Measurements from ENCODE around the gene HCN2. TPM values are rescaled to one million over a fixed set of nuclear protein-coding genes. Genes with fewer than 3 reads are reported as not detected.
A peak's percentile ranks its signal among the peaks of the same experiment; 100 is the strongest.

HCN2 gene
- total and polyA plus RNA-seq, 2 of the 8 experiments (the other 6 are each of a cell fraction or from before 2014, with no cell fraction given): 1.0 to 4.0 TPM

GRCh38 chr19:640161-640558 lies 50.5 kb downstream of the HCN2 start:
- H3K9me3 ChIP-seq (ENCODE audit: insufficient read depth in 2 of 2, low read depth in 1 of 2, low read length in 1 of 2): no peaks in the 10 kb centered on the region
- no peak overlapping the region for H2BK120ac ChIP-seq (replicated peaks; ENCODE audit: low read depth, low read length)
- WGBS, 2 experiments (ENCODE audit: extremely low coverage in 1 of 2, insufficient coverage in 1 of 2, insufficient read length in 1 of 2, insufficient replicate concordance in 2 of 2, low coverage in 1 of 2, low lambda C conversion rate in 2 of 2, missing lambda C conversion rate in 1 of 2): 70% methylated on average over 7 of the region's 25 CpGs; no CpG with 5 or more reads in 1 of the 2 experiments
- H2BK5ac ChIP-seq (ENCODE audit: low read depth, low read length): no peak overlapping the region
- peaks cover 0 to 4% (median under 1%) of the 10 kb centered on the region in 4 experiments; a peak in 2 of 7 replicates for H3K4me1 ChIP-seq (replicated peaks in 1 of 4; ENCODE audit: control insufficient read depth in 3 of 4, insufficient read depth in 4 of 4, low read length in 3 of 4)
- no peak overlapping the region for H3K27ac ChIP-seq (ENCODE audit: low read depth, low read length)
- H4K8ac ChIP-seq (ENCODE audit: extremely low read depth, insufficient read depth, low read length): peak overlapping the region; percentile 25
- H2BK12ac ChIP-seq (ENCODE audit: low read depth, low read length): no peak overlapping the region
- H3K36me3 ChIP-seq (ENCODE audit: control insufficient read depth in 2 of 4, insufficient read depth in 4 of 4, low read length in 3 of 4): peaks cover 0 to 7% (median 0%) of the 10 kb centered on the region in 4 experiments; a peak in 1 of 8 replicates
- ChIA-PET POLR2A (ENCODE audit: partially characterized antibody) (interaction anchor here (1.3 kb wide), 1 partner anchor 10 kb away, joined by 4 read pairs; no protein-coding TSS in a partner anchor), CTCF (ENCODE audit: partially characterized antibody) (interaction anchor here (0.6 kb wide), 1 partner anchor 12 kb away, joined by 3 read pairs; no protein-coding TSS in a partner anchor)
- H4K20me1 ChIP-seq (replicated peaks in 1 of 2; ENCODE audit: control insufficient read depth in 1 of 2, insufficient read depth in 2 of 2, low read length in 2 of 2): peaks cover 5% of the 10 kb centered on the region in 2 experiments
- DNase-seq (ENCODE audit: low read depth in 1 of 2, low spot score in 2 of 2): no peak
- TF ChIP-seq KDM1A (IDR thresholded peaks at IDR 0.05; ENCODE audit: borderline replicate concordance, low read length) (peak; percentile 76; the same call in 1 of the 2 replicates), BRCA1 (IDR thresholded peaks at IDR 0.05; ENCODE audit: low read depth, low read length) (no peak)
- no peak overlapping the region for H4K5ac ChIP-seq (ENCODE audit: insufficient read length, low read depth, low read length)
- H3K79me2 ChIP-seq (ENCODE audit: control insufficient read depth in 1 of 2, insufficient read depth in 2 of 2, low read length in 2 of 2): no peaks in the 10 kb centered on the region
- H3K9ac ChIP-seq (replicated peaks in 1 of 4; ENCODE audit: extremely low read depth in 1 of 4, low read depth in 3 of 4, low read length in 3 of 4): no peak overlapping the region
- no peak overlapping the region for H3K23ac ChIP-seq (ENCODE audit: insufficient read length)
- peak overlapping the region; percentile 28 to 57 (median 36); a peak in 7 of 8 replicates for H3K4me3 ChIP-seq (ENCODE audit: extremely low read depth in 1 of 4, insufficient read depth in 2 of 4, low read depth in 3 of 4, low read length in 4 of 4)
- peaks cover 5% of the 10 kb centered on the region; the same call in 1 of the 2 replicates for H3K23me2 ChIP-seq (ENCODE audit: low read depth, low read length)
- no peaks in the 10 kb centered on the region; the same call in 1 of the 2 replicates for H3K79me1 ChIP-seq (ENCODE audit: low read depth, low read length)
- H2AK5ac ChIP-seq (ENCODE audit: low read depth, low read length): no peak overlapping the region
- no peak overlapping the region for H3K18ac ChIP-seq (ENCODE audit: extremely low read depth, low read length)
- peak overlapping the region; percentile 51 to 64 for H3K4me2 ChIP-seq (ENCODE audit: insufficient read depth in 1 of 2, low read depth in 2 of 2, low read length in 2 of 2)
- H3K14ac ChIP-seq (ENCODE audit: insufficient read length): no peak overlapping the region
- no peak overlapping the region for H3K56ac ChIP-seq (replicated peaks; ENCODE audit: insufficient read length, low read depth, low read length)
- peaks cover 0 to 23% (median 11%) of the 10 kb centered on the region in 4 experiments; a peak in 5 of 7 replicates for H3K27me3 ChIP-seq (replicated peaks in 1 of 4; ENCODE audit: control insufficient read depth in 3 of 4, extremely low read depth in 1 of 4, insufficient read depth in 3 of 4, low read length in 3 of 4)
- H4K91ac ChIP-seq (replicated peaks; ENCODE audit: insufficient read length, low read length): no peak overlapping the region
- H3K4ac ChIP-seq (replicated peaks; ENCODE audit: insufficient read length, low read depth, low read length): no peak overlapping the region
- H2BK20ac ChIP-seq (ENCODE audit: low read length): no peak overlapping the region
- H2BK15ac ChIP-seq (ENCODE audit: low read length): no peak overlapping the region
- no peak overlapping the region for H2AFZ ChIP-seq (ENCODE audit: low read length)
- FAIRE-seq: no peak
